OCI-LY1 (cell line): ENCODE results near the gene EVC.

Source experiments
- H2AFZ ChIP-seq: fragments of 200-600 bp; sonication (generic), shearing (Covaris generic); 2 replicates; pipeline ENCODE4 v1.6.0; 2014; ENCODE audit warnings: antibody characterized with exemption, mild to moderate bottlenecking, low read length
- H3F3A ChIP-seq: fragments of 200-600 bp; sonication (generic), shearing (Covaris generic); 2 replicates; pipeline ENCODE4 v1.6.0; 2014; ENCODE audit warnings: mild to moderate bottlenecking, antibody characterized with exemption, low read length, moderate library complexity; ENCODE audit not compliant: insufficient read depth
- H3K27ac ChIP-seq: fragments of 200-600 bp; sonication (generic); 2 replicates; pipeline ENCODE4 v1.5.1; 2014; ENCODE audit warnings: low read length, mixed run types, mild to moderate bottlenecking, low read depth; ENCODE audit not compliant: poor library complexity, severe bottlenecking
- H3K27me3 ChIP-seq: fragments of 200-600 bp; sonication (generic); 2 replicates; pipeline ENCODE4 v1.6.0; 2014; ENCODE audit warnings: antibody characterized with exemption, mild to moderate bottlenecking, low read length, moderate library complexity; ENCODE audit not compliant: insufficient read depth
- H3K36me3 ChIP-seq: fragments of 200-600 bp; sonication (generic); 2 replicates; pipeline ENCODE4 v1.6.1; 2014; ENCODE audit warnings: mild to moderate bottlenecking, antibody characterized with exemption, low read length, moderate library complexity, mixed read lengths; ENCODE audit not compliant: insufficient read depth
- H3K4me1 ChIP-seq: fragments of 200-600 bp; sonication (generic); 2 replicates; pipeline ENCODE4 v1.5.1; 2014; ENCODE audit warnings: mild to moderate bottlenecking, low read length, moderate library complexity; ENCODE audit not compliant: insufficient read depth, severe bottlenecking
- H3K4me2 ChIP-seq: fragments of 200-600 bp; sonication (generic), shearing (Covaris generic); 2 replicates; pipeline ENCODE4 v1.6.1; 2014; ENCODE audit warnings: low read length
- H3K4me3 ChIP-seq: fragments of 200-600 bp; sonication (generic); 2 replicates; pipeline ENCODE4 v1.5.1; 2014; ENCODE audit warnings: low read length, low read depth, mild to moderate bottlenecking, mixed read lengths; ENCODE audit not compliant: poor library complexity, severe bottlenecking
- H3K79me2 ChIP-seq: fragments of 200-600 bp; shearing (Covaris generic); 2 replicates; pipeline ENCODE4 v1.6.1; 2016; ENCODE audit warnings: mixed run types, low read length, mixed read lengths; ENCODE audit not compliant: insufficient read depth
- H3K9ac ChIP-seq: fragments of 200-600 bp; sonication (generic), shearing (Covaris generic); 2 replicates; pipeline ENCODE4 v1.6.1; 2014; ENCODE audit warnings: mild to moderate bottlenecking, low read length, mixed read lengths
- H3K9me2 ChIP-seq: fragments of 200-600 bp; sonication (generic), shearing (Covaris generic); 2 replicates; pipeline ENCODE4 v1.6.1; 2014; ENCODE audit warnings: low read depth, mild to moderate bottlenecking, low read length, mixed read lengths
- H3K9me3 ChIP-seq: fragments of 200-600 bp; shearing (Covaris generic); 2 replicates; pipeline ENCODE4 v1.6.1; 2014; ENCODE audit warnings: low read length, mixed read lengths
- H4K20me1 ChIP-seq: fragments of 200-600 bp; sonication (generic), shearing (Covaris generic); 2 replicates; pipeline ENCODE4 v1.6.0; 2016; ENCODE audit warnings: mild to moderate bottlenecking, low read length; ENCODE audit not compliant: insufficient read depth
- EZH2 ChIP-seq: fragments of 200-600 bp; sonication (generic), shearing (Covaris generic); IDR thresholded peaks from 2 replicates; pipeline ENCODE4 v1.8.0; 2017; ENCODE audit warnings: borderline replicate concordance, mixed run types, mild to moderate bottlenecking, antibody characterized with exemption, low read length, moderate library complexity, mixed read lengths
- TF ChIP-seq, protein P1 (sequence below): fragments of 200-600 bp; sonication (generic), shearing (Covaris generic); IDR thresholded peaks from 2 replicates; pipeline ENCODE4 v1.5.1; 2017; ENCODE audit warnings: mild to moderate bottlenecking, antibody characterized with exemption, low read length, moderate library complexity, mixed read lengths

The EVC gene

DNA sequence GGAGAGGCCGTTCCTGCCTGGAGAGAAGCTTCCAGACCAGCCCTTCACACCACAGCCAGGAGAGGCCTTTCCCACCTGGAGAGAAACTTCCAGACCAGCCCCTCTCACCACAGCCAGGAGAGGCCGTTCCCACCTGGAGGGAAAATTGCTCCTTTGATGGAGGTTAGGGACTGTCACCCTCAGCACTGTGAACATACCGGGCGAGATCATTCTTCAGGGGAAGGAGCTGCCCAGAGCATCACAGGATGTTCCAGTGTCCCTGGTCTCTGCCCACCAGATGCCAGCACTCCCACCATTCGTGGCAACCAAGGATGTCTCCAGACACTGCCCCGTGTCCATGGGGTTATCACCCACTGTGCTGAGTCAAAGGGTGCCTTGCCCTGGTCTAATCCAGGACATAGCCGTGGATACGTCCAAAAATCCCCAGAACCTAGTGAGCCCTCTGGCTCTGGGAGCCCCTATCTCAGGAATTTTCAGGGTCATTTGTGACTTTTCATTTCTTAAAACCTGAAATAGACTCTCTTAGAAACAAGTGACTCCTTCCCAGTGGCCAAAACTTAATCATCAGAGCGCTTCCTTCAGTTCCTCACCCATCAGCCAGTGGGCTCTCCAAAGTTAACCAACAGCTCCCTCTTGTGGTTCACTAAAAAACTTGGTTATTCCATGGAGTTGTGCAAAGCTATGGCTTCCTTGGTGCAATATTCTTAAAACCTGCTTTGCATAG lies 101.7 kb downstream of the EVC start:
- Histone ChIP-seq H3K36me3 (peaks cover 6% of the 10 kb centered on the region; the same call in 1 of the 2 replicates), H3K4me2 (no peak overlapping the region), H3K9ac (no peak overlapping the region), H2AFZ (no peak overlapping the region), H3K27me3 (no peaks in the 10 kb centered on the region), H3K9me3 (no peaks in the 10 kb centered on the region), H3K4me3 (no peak overlapping the region), H3K27ac (no peak overlapping the region), H3K79me2 (no peaks in the 10 kb centered on the region), H4K20me1 (no peaks in the 10 kb centered on the region), H3K9me2 (no peaks in the 10 kb centered on the region), H3F3A (no peaks in the 10 kb centered on the region), H3K4me1 (no peaks in the 10 kb centered on the region)
- TF ChIP-seq, protein P1, sequence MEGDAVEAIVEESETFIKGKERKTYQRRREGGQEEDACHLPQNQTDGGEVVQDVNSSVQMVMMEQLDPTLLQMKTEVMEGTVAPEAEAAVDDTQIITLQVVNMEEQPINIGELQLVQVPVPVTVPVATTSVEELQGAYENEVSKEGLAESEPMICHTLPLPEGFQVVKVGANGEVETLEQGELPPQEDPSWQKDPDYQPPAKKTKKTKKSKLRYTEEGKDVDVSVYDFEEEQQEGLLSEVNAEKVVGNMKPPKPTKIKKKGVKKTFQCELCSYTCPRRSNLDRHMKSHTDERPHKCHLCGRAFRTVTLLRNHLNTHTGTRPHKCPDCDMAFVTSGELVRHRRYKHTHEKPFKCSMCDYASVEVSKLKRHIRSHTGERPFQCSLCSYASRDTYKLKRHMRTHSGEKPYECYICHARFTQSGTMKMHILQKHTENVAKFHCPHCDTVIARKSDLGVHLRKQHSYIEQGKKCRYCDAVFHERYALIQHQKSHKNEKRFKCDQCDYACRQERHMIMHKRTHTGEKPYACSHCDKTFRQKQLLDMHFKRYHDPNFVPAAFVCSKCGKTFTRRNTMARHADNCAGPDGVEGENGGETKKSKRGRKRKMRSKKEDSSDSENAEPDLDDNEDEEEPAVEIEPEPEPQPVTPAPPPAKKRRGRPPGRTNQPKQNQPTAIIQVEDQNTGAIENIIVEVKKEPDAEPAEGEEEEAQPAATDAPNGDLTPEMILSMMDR = peak; percentile 56
- TF ChIP-seq EZH2 = no peak

DNA sequence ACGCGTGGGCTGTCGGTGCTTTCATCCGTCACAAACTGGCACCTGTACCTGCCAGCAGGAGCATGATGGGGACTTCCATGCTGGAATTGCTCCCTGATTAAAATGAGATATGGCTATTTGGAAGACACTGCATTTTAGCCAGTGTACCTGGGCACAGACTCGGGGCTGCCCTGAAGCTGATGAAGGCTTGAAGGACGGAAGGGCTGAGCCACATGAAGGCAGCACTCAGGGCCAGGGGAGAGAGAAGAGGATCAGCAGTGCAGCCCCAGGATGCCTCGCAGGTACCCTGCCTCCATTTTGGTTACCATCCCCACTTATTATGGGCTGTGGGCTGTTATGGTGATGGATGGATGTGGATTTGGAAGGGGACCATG lies 102.9 kb downstream of the EVC start:
- no peaks in the 10 kb centered on the region for H4K20me1 ChIP-seq
- no peaks in the 10 kb centered on the region for H3K4me1 ChIP-seq
- no peak overlapping the region for H3K4me3 ChIP-seq
- H3K27me3 ChIP-seq = no peaks in the 10 kb centered on the region
- H3K9me2 ChIP-seq = no peaks in the 10 kb centered on the region
- H3K36me3 ChIP-seq = peaks cover under 1% of the 10 kb centered on the region; the same call in 1 of the 2 replicates
- H3K27ac ChIP-seq = no peak overlapping the region
- no peak overlapping the region for H3K4me2 ChIP-seq
- H3K79me2 ChIP-seq = no peaks in the 10 kb centered on the region
- no peaks in the 10 kb centered on the region for H3F3A ChIP-seq
- no peak overlapping the region for H3K9ac ChIP-seq
- no peak for TF ChIP-seq EZH2
- TF ChIP-seq, protein P1 = no peak
- H2AFZ ChIP-seq = no peak overlapping the region
- no peaks in the 10 kb centered on the region for H3K9me3 ChIP-seq

DNA sequence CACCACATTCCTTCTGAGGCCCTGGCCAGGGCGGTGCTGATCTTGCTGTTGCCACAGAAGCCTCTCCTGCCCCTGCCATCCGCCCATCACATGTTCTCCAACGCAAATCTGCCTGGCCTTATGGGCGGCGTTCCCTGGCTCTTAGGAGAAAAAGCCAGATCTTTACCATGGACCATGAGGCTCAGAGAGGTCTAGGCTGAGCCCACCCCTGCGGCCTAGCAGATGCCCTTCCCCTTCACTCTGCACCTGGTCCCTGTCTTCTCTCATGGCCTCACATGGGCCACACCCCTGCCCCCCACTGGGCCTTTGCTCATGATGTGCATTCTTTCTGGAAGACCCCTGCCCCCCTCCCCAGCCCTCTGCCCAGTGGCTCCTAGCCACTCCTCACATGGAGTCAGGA lies 103.4 kb downstream of the EVC start:
- Histone ChIP-seq H3K4me3 (no peak overlapping the region), H3K27ac (no peak overlapping the region), H3K4me1 (no peaks in the 10 kb centered on the region), H3K9me3 (no peaks in the 10 kb centered on the region), H3K79me2 (no peaks in the 10 kb centered on the region), H3K9ac (no peak overlapping the region), H3K4me2 (no peak overlapping the region), H3K36me3 (no peaks in the 10 kb centered on the region; the same call in 1 of the 2 replicates), H3K9me2 (no peaks in the 10 kb centered on the region), H4K20me1 (no peaks in the 10 kb centered on the region), H2AFZ (no peak overlapping the region), H3F3A (no peaks in the 10 kb centered on the region), H3K27me3 (no peaks in the 10 kb centered on the region)
- TF ChIP-seq, protein P1 = no peak
- TF ChIP-seq EZH2 = no peak
